Activated CD4-positive, alpha-beta T cell treated with anti-CD3 and anti-CD28 coated beads, Interleukin-2, Interleukin-4, amounts not matched to agents 100 ng/mL and 50 ng/mL, durations not matched to agents 16 hours and 8 hours (primary cell): Measurements from ENCODE around the gene MYL3.

Experiments
- DNase-seq: peaks from one replicate; pipeline ENCODE4 v3.0.0-alpha.2; 2020; ENCODE audit warnings: low spot score

The MYL3 gene

GRCh38 chr3:46899151-46900006 is 36.1 kb upstream of the MYL3 start:
- no peak for DNase-seq

- no peak for DNase-seq
Observed at GRCh38 chr3:46898321-46899150, 35.3 kb upstream of the MYL3 start.

- DNase-seq: no peak
Observed at GRCh38 chr3:46897829-46898320, 34.6 kb upstream of the MYL3 start.

GRCh38 chr3:46897031-46897430 is 33.8 kb upstream of the MYL3 start:
- DNase-seq: no peak

GRCh38 chr3:46896386-46896785 is 33.1 kb upstream of the MYL3 start:
- no peak for DNase-seq

- no peak for DNase-seq
Observed at GRCh38 chr3:46895761-46896160, 32.5 kb upstream of the MYL3 start.

- DNase-seq: peak; percentile 62
Observed at GRCh38 chr3:46895204-46895660, 32.0 kb upstream of the MYL3 start.

- no peak for DNase-seq
Observed at GRCh38 chr3:46894256-46894655, 31.0 kb upstream of the MYL3 start.

- no peak for DNase-seq
Observed at GRCh38 chr3:46893763-46894162, 30.5 kb upstream of the MYL3 start.

GRCh38 chr3:46893146-46893748 is 30.0 kb upstream of the MYL3 start:
- DNase-seq: no peak

GRCh38 chr3:46892285-46893145 is 29.3 kb upstream of the MYL3 start:
- DNase-seq: no peak

GRCh38 chr3:46891132-46891531 is 27.9 kb upstream of the MYL3 start:
- no peak for DNase-seq

GRCh38 chr3:46890132-46890531 is 26.9 kb upstream of the MYL3 start:
- no peak for DNase-seq

- no peak for DNase-seq
Observed at GRCh38 chr3:46889381-46890110, 26.3 kb upstream of the MYL3 start.

GRCh38 chr3:46888705-46889104 is 25.5 kb upstream of the MYL3 start:
- DNase-seq: no peak

GRCh38 chr3:46887980-46888494 is 24.8 kb upstream of the MYL3 start:
- no peak for DNase-seq

GRCh38 chr3:46885612-46886011 is 22.4 kb upstream of the MYL3 start:
- no peak for DNase-seq

- DNase-seq: no peak
Observed at GRCh38 chr3:46884929-46885328, 21.7 kb upstream of the MYL3 start.

- no peak for DNase-seq
Observed at GRCh38 chr3:46884427-46884826, 21.2 kb upstream of the MYL3 start.

- DNase-seq: no peak
Observed at GRCh38 chr3:46883830-46884185, 20.6 kb upstream of the MYL3 start.
